Astrocyte (in vitro differentiated cells and primary cell): ENCODE results near the gene EYA2. TPM values are rescaled to one million over a fixed set of nuclear protein-coding genes. Genes with fewer than 3 reads are reported as not detected.

ENCODE experiments used
- DNase-seq: peaks from one replicate; pipeline ENCODE4 v3.0.0-alpha.2; 2010; ENCODE audit warnings: low read depth
- FAIRE-seq: peaks from 2 replicates; lab custom pipeline; 2011; peaks lifted over from hg19 to GRCh38; lab: Jason Lieb, UNC
- H2AFZ ChIP-seq: 2 replicates; pipeline ENCODE4 v1.6.0; 2012; ENCODE audit warnings: low read depth, low read length, inconsistent platforms
- H3K27ac ChIP-seq: 2 replicates; pipeline ENCODE4 v1.5.1; 2011; ENCODE audit warnings: low read depth, low read length, inconsistent platforms
- H3K27me3 ChIP-seq: 2 replicates; pipeline ENCODE4 v1.6.0; 2011; ENCODE audit warnings: low read length, inconsistent platforms; ENCODE audit not compliant: insufficient read depth
- H3K36me3 ChIP-seq: 2 replicates; pipeline ENCODE4 v1.5.1; 2011; ENCODE audit warnings: low read length, inconsistent platforms; ENCODE audit not compliant: insufficient read depth
- H3K4me1 ChIP-seq: 2 replicates; pipeline ENCODE4 v1.5.1; 2011; ENCODE audit warnings: low read length, inconsistent platforms; ENCODE audit not compliant: insufficient read depth
- H3K4me2 ChIP-seq: 2 replicates; pipeline ENCODE4 v1.6.0; 2012; ENCODE audit warnings: low read length, inconsistent platforms
- H3K4me3 ChIP-seq: 2 replicates; pipeline ENCODE4 v1.5.1; 2011; ENCODE audit warnings: low read depth, mild to moderate bottlenecking, low read length, inconsistent platforms; ENCODE audit not compliant: insufficient read depth
- H3K79me2 ChIP-seq: 2 replicates; pipeline ENCODE4 v1.6.0; 2012; ENCODE audit warnings: mild to moderate bottlenecking, low read length, inconsistent platforms; ENCODE audit not compliant: insufficient read depth
- H3K9ac ChIP-seq: 2 replicates; pipeline ENCODE4 v1.6.0; 2012; ENCODE audit warnings: mild to moderate bottlenecking, low read length, inconsistent platforms
- H3K9me3 ChIP-seq: 2 replicates; pipeline ENCODE4 v1.5.1; 2012; ENCODE audit warnings: low read depth, mild to moderate bottlenecking, low read length, inconsistent platforms; ENCODE audit not compliant: insufficient read depth
- H4K20me1 ChIP-seq: 2 replicates; pipeline ENCODE4 v1.6.0; 2012; ENCODE audit warnings: low read length, inconsistent platforms; ENCODE audit not compliant: insufficient read depth
- H3K27ac Mint-ChIP-seq: one replicate; pipeline ENCODE4 v1.8.0; 2021; ENCODE audit warnings: mild to moderate bottlenecking, mixed read lengths; ENCODE audit not compliant: unreplicated experiment
- H3K27me3 Mint-ChIP-seq: one replicate; pipeline ENCODE4 v1.8.0; 2021; ENCODE audit warnings: low read depth, mixed read lengths; ENCODE audit not compliant: unreplicated experiment
- H3K36me3 Mint-ChIP-seq: one replicate; pipeline ENCODE4 v1.8.0; 2021; ENCODE audit warnings: low read depth, mixed read lengths; ENCODE audit not compliant: unreplicated experiment
- H3K4me1 Mint-ChIP-seq: one replicate; pipeline ENCODE4 v1.8.0; 2021; ENCODE audit warnings: low read depth, mixed read lengths; ENCODE audit not compliant: unreplicated experiment
- H3K4me3 Mint-ChIP-seq: one replicate; pipeline ENCODE4 v1.8.0; 2021; ENCODE audit warnings: mild to moderate bottlenecking, moderate library complexity, mixed read lengths; ENCODE audit not compliant: unreplicated experiment
- H3K9me3 Mint-ChIP-seq: one replicate; pipeline ENCODE4 v1.8.0; 2021; ENCODE audit warnings: mild to moderate bottlenecking, mixed read lengths; ENCODE audit not compliant: unreplicated experiment
- CTCF ChIP-seq: IDR thresholded peaks from 2 replicates; pipeline ENCODE4 v1.5.1; 2011; ENCODE audit warnings: low read depth, mild to moderate bottlenecking, inconsistent platforms, low read length, moderate library complexity; ENCODE audit not compliant: insufficient read depth
- EZH2 ChIP-seq: IDR thresholded peaks from 2 replicates; pipeline ENCODE4 v1.6.1; 2012; ENCODE audit warnings: mild to moderate bottlenecking, low read length, inconsistent platforms; ENCODE audit not compliant: insufficient read depth
- total RNA-seq: library from RNA; stranded (reverse); gene quantifications from 2 replicates; pipeline ENCODE4 v1.2.1, GENCODE V29; 2021

The EYA2 gene
- total RNA-seq, 1 donor from 2014 or later = 1.5 TPM

- no peaks in the 10 kb centered on the region for H3K36me3 ChIP-seq
- DNase-seq (no peak), FAIRE-seq (no peak)
- H4K20me1 ChIP-seq = no peaks in the 10 kb centered on the region
- no peak overlapping the region for H3K4me3 ChIP-seq
- H3K4me3 Mint-ChIP-seq = no peak overlapping the region
- no peaks in the 10 kb centered on the region for H3K27me3 ChIP-seq
- TF ChIP-seq EZH2 (no peak), CTCF (no peak)
- H3K4me2 ChIP-seq = no peak overlapping the region
- no peak overlapping the region for H3K9ac ChIP-seq
- H3K27ac ChIP-seq = no peak overlapping the region
- no peak overlapping the region for H2AFZ ChIP-seq
- H3K9me3 ChIP-seq = no peaks in the 10 kb centered on the region
- H3K4me1 ChIP-seq = peaks cover 5% of the 10 kb centered on the region
- peaks cover 13% of the 10 kb centered on the region for H3K27me3 Mint-ChIP-seq
- H3K79me2 ChIP-seq = no peaks in the 10 kb centered on the region
- peaks cover 3% of the 10 kb centered on the region for H3K9me3 Mint-ChIP-seq
- no peak overlapping the region for H3K27ac Mint-ChIP-seq
- H3K36me3 Mint-ChIP-seq = no peaks in the 10 kb centered on the region
- peaks cover 2% of the 10 kb centered on the region for H3K4me1 Mint-ChIP-seq
Measured at GRCh38 chr20:47149939-47150338, 255.3 kb downstream of the EYA2 start.

GRCh38 chr20:47150403-47151152 lies 255.9 kb downstream of the EYA2 start:
- peaks cover 4% of the 10 kb centered on the region for H3K27me3 ChIP-seq
- no peak overlapping the region for H2AFZ ChIP-seq
- DNase-seq (peak; percentile 54), FAIRE-seq (peak; percentile 26)
- no peak overlapping the region for H3K4me3 Mint-ChIP-seq
- H3K36me3 ChIP-seq = no peaks in the 10 kb centered on the region
- H3K27me3 Mint-ChIP-seq = peaks cover 13% of the 10 kb centered on the region
- H3K4me1 ChIP-seq = peaks cover 5% of the 10 kb centered on the region
- no peak overlapping the region for H3K4me3 ChIP-seq
- H3K9me3 ChIP-seq = no peaks in the 10 kb centered on the region
- peaks cover 2% of the 10 kb centered on the region for H3K4me1 Mint-ChIP-seq
- no peaks in the 10 kb centered on the region for H3K79me2 ChIP-seq
- no peak overlapping the region for H3K27ac Mint-ChIP-seq
- peak; percentile 88 for TF ChIP-seq CTCF
- no peak for TF ChIP-seq EZH2
- H3K9me3 Mint-ChIP-seq = peaks cover 3% of the 10 kb centered on the region
- H3K27ac ChIP-seq = no peak overlapping the region
- no peak overlapping the region for H3K4me2 ChIP-seq
- H4K20me1 ChIP-seq = no peaks in the 10 kb centered on the region
- H3K9ac ChIP-seq = no peak overlapping the region
- no peaks in the 10 kb centered on the region for H3K36me3 Mint-ChIP-seq

DNA sequence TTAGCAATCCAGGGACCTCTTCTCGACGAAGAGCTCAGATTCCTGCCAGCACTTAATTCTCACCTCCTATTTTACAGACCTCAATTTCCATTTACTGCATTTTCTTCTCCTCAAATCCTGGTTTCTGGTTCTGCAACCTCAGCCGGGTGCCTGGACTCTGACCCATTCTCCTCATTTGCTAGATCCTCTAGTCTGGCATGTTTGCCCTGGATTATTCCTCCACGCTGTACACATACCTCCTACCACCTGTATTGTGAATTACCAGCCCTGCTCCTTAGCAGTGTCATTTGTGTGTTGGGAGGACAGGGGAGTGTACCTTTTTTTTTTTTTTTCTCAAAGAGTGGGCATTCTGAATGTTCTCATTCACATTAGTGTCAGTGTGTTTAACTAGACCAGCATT lies 257.4 kb downstream of the EYA2 start:
- Histone ChIP-seq H2AFZ (no peak overlapping the region), H3K27me3 (peaks cover 4% of the 10 kb centered on the region), H3K36me3 (no peaks in the 10 kb centered on the region), H3K4me3 (no peak overlapping the region), H4K20me1 (no peaks in the 10 kb centered on the region), H3K4me1 (no peaks in the 10 kb centered on the region), H3K9me3 (no peaks in the 10 kb centered on the region), H3K27ac (no peak overlapping the region), H3K4me2 (no peak overlapping the region), H3K9ac (no peak overlapping the region), H3K79me2 (no peaks in the 10 kb centered on the region)
- no peaks in the 10 kb centered on the region for H3K36me3 Mint-ChIP-seq
- peaks cover 19% of the 10 kb centered on the region for H3K27me3 Mint-ChIP-seq
- TF ChIP-seq CTCF = no peak
- no peak for TF ChIP-seq EZH2
- peaks cover under 1% of the 10 kb centered on the region for H3K4me1 Mint-ChIP-seq
- H3K9me3 Mint-ChIP-seq = peaks cover 3% of the 10 kb centered on the region
- FAIRE-seq (no peak), DNase-seq (no peak)
- no peak overlapping the region for H3K27ac Mint-ChIP-seq
- H3K4me3 Mint-ChIP-seq = no peak overlapping the region
